Adipocyte (in vitro differentiated cells): Measurements from ENCODE around the gene SP3.

ENCODE experiments used
- DNase-seq: peaks from one replicate; pipeline ENCODE4 v3.0.0-alpha.2; 2015; ENCODE audit warnings: low read depth
- H3K27me3 ChIP-seq: replicated peaks from 2 replicates; pipeline ENCODE4 v1.7.0; 2013; ENCODE audit warnings: mild to moderate bottlenecking, low read length, moderate library complexity; ENCODE audit not compliant: control insufficient read depth, insufficient read depth
- H3K36me3 ChIP-seq: 2 replicates; pipeline ENCODE4 v1.7.0; 2013; ENCODE audit warnings: low read length, mild to moderate bottlenecking, moderate library complexity; ENCODE audit not compliant: control insufficient read depth, insufficient read depth, severe bottlenecking
- H3K4me1 ChIP-seq: 2 replicates; pipeline ENCODE4 v1.7.0; 2013; ENCODE audit warnings: mild to moderate bottlenecking, low read length, moderate library complexity; ENCODE audit not compliant: control insufficient read depth, insufficient read depth
- H3K4me3 ChIP-seq: 2 replicates; pipeline ENCODE4 v1.7.0; 2013; ENCODE audit warnings: mild to moderate bottlenecking, low read length, moderate library complexity
- H3K9ac ChIP-seq: 2 replicates; pipeline ENCODE4 v1.7.0; 2013; ENCODE audit warnings: mild to moderate bottlenecking, low read length, moderate library complexity
- H3K9me3 ChIP-seq: 2 replicates; pipeline ENCODE4 v1.7.0; 2013; ENCODE audit warnings: mild to moderate bottlenecking, low read length, moderate library complexity; ENCODE audit not compliant: control insufficient read depth

The SP3 gene

GRCh38 chr2:173940208-173941020, 24.8 kb downstream of the SP3 start:
- H3K27me3 ChIP-seq = no peaks in the 10 kb centered on the region
- no peaks in the 10 kb centered on the region for H3K9me3 ChIP-seq

DNA sequence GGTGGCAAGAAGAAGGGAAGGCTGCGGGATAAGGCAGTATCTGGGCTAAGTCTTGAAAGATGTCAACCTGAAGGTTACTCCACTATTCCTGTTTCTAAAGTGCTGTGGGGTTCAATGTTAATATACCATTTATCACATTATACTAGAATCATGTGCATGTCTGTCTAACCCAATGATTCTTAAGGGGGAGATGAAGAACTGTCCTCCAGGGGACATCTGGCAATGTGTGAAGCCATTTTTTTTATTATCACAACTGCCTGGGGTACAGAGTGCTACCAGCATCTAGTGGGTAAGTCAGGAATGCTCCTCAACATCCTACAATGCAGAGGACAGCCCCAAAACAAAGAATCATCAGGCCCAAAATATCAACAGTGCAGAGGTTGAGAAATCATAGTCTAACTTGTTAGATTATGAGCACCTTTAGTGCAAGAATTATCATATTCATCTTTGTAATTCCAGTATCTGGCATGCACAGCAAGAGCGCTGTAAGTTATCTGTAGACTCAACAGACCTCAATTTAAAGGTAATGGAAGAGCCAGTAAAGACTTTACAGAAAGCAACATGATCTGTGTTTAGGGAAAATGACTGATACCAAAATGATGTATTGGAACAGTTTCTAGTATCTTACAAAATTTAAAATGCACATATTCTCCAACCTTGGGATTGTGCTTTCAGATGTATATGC, 26.3 kb downstream of the SP3 start:
- DNase-seq = no peak
- Histone ChIP-seq H3K9ac (no peak overlapping the region), H3K4me3 (no peak overlapping the region), H3K9me3 (no peaks in the 10 kb centered on the region), H3K27me3 (no peaks in the 10 kb centered on the region), H3K4me1 (peaks cover 44% of the 10 kb centered on the region), H3K36me3 (no peaks in the 10 kb centered on the region)

More at GRCh38 chr2:173940208-173941020, 24.8 kb downstream of the SP3 start:
- H3K4me3 ChIP-seq = no peak overlapping the region
- peaks cover 39% of the 10 kb centered on the region for H3K4me1 ChIP-seq
- no peaks in the 10 kb centered on the region for H3K36me3 ChIP-seq
- no peak overlapping the region for H3K9ac ChIP-seq
- DNase-seq = no peak

DNA sequence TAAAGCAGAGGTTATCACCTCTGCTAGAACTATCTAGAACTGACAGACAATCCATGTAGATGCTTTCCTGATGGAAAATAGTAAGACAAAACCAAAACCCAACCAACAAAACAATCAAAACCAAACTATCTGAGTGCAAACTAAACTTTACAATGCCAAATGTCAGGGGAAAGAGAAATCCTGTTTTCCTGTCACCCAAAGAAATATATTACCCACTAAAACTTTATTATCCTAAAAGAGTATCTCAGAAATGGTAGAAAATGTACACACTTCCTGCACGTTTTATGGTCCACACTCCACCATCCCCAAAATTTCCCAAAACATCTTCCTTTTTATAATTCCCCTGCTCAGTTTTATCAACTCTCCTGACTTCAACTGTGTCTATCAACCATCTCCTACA, 29.9 kb downstream of the SP3 start:
- Histone ChIP-seq H3K9me3 (no peaks in the 10 kb centered on the region), H3K9ac (no peak overlapping the region)

DNA sequence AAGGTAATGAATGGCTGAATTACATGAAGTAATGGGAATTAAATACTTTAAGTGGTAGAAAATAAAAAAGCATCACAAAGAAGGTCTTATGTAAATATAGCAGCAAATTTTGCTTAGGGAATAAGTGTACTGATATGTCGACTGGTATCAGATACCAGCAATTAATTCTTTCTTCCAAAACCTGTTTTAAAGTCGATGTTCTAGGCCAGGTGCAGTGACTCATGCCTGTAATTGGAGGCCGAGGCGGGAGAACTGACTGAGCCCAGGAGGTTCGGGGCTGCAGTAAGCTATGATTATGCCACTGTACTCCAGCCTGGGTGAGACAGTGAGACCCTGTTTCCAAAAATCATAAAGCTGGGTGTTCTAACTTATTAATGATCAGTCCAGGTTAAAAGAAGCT, 30.3 kb downstream of the SP3 start:
- no peak for DNase-seq
- Histone ChIP-seq H3K27me3 (no peaks in the 10 kb centered on the region), H3K4me3 (no peak overlapping the region), H3K4me1 (peaks cover 21% of the 10 kb centered on the region), H3K9ac (no peak overlapping the region), H3K9me3 (no peaks in the 10 kb centered on the region), H3K36me3 (no peaks in the 10 kb centered on the region)

More for the DNA sequence above, 29.9 kb downstream of the SP3 start:
- Histone ChIP-seq H3K27me3 (no peaks in the 10 kb centered on the region), H3K36me3 (no peaks in the 10 kb centered on the region), H3K4me1 (peaks cover 25% of the 10 kb centered on the region), H3K4me3 (no peak overlapping the region)
- DNase-seq = no peak

DNA sequence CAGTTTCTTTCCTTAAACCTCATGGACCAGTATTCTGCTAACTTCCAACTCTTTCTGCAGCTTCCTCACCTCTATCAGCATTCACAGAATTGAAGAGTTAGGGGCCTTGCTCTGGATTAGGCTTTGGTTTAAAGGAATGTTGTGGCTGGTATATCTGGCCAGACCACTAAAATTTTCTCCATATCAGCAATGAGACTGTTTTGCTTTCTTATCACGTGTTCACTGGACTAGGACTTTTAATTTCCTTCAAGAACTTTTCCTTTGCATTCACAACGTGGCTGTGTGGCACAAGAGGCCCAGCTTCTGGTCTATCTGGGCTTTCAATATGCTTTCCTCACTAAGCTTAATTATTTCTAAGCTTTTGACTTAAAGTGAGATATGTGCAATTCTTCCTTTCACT, 33.4 kb downstream of the SP3 start:
- Histone ChIP-seq H3K27me3 (no peaks in the 10 kb centered on the region), H3K4me3 (no peak overlapping the region), H3K9me3 (no peaks in the 10 kb centered on the region), H3K9ac (no peak overlapping the region), H3K36me3 (no peaks in the 10 kb centered on the region), H3K4me1 (peaks cover 21% of the 10 kb centered on the region)
- no peak for DNase-seq

DNA sequence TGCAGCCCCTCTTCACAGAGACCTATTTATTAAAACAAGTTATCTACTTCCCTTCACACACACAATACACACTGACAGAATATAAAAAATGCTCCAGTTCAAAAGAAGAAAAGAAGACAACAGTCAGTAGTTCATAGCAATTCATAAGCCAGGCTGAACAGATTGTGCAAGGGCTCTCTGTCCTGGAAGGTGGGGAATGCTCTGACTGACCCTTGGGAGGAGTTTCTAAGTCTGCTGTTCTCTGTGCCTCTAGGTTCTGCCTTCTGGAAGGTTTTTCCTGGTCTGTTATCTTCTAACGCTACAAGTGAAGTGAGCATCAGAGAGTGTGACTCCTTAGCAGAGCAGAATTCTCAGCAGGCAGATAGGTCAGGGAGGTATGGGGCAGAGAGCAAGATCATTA, 35.7 kb downstream of the SP3 start:
- Histone ChIP-seq H3K36me3 (no peaks in the 10 kb centered on the region), H3K4me3 (no peak overlapping the region), H3K27me3 (no peaks in the 10 kb centered on the region), H3K9ac (no peak overlapping the region), H3K9me3 (no peaks in the 10 kb centered on the region), H3K4me1 (peaks cover 22% of the 10 kb centered on the region)
- peak; percentile 52 for DNase-seq

- Histone ChIP-seq H3K9ac (no peak overlapping the region), H3K27me3 (no peaks in the 10 kb centered on the region), H3K36me3 (no peaks in the 10 kb centered on the region), H3K9me3 (no peaks in the 10 kb centered on the region), H3K4me3 (no peak overlapping the region), H3K4me1 (peaks cover 38% of the 10 kb centered on the region)
- no peak for DNase-seq
Measured at GRCh38 chr2:173926875-173927274, 38.3 kb downstream of the SP3 start.

DNA sequence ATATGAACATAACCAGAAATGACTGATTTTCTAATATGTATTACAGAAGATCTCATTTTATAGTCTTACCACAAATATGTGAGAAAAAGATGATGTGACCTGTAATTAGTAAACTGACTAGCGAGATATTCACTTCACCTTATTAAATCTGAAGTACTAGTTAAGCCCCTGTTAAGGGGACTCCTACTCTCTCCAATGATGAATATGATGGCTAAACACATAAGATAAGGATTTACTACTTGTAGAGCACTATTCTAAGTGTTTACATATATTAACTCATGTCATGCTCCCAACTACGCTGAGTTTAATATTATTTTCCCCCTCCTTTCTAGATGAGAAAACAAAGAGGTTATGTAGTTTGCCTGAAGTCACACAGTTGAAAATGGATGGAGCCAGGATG, 40.9 kb downstream of the SP3 start:
- Histone ChIP-seq H3K9ac (no peak overlapping the region), H3K4me1 (peaks cover 40% of the 10 kb centered on the region), H3K9me3 (no peaks in the 10 kb centered on the region), H3K27me3 (no peaks in the 10 kb centered on the region), H3K36me3 (no peaks in the 10 kb centered on the region), H3K4me3 (no peak overlapping the region)
- DNase-seq = no peak

DNA sequence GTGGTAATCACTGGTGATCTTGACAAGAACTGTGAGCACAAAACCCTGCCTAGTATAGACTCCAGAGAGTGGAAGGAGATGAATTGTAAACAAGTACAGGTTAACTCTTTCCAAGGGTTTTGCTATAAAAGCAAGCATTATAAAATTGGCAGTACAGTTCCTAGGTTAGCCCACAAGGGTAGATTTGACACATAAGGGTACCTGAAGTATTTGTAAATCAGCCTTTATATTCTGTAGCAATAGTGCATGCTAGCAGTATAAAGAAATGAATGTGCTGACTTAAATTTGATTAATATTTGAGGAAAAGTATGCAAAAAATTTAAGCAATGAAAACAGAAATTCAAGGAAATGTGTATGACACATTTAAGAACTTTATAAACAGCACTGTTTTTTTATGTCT, 42.4 kb downstream of the SP3 start:
- H3K4me1 ChIP-seq = peaks cover 32% of the 10 kb centered on the region
- DNase-seq = peak; percentile 31
- peak overlapping the region; percentile 2 for H3K4me3 ChIP-seq
- no peaks in the 10 kb centered on the region for H3K27me3 ChIP-seq
- H3K9ac ChIP-seq = peak overlapping the region; percentile 23
- no peaks in the 10 kb centered on the region for H3K9me3 ChIP-seq
- peaks cover 9% of the 10 kb centered on the region for H3K36me3 ChIP-seq

- DNase-seq = no peak
- peak overlapping the region; percentile 2 for H3K4me3 ChIP-seq
- H3K4me1 ChIP-seq = peaks cover 32% of the 10 kb centered on the region
- H3K36me3 ChIP-seq = peaks cover 16% of the 10 kb centered on the region
- H3K9me3 ChIP-seq = no peaks in the 10 kb centered on the region
- H3K9ac ChIP-seq = no peak overlapping the region
- H3K27me3 ChIP-seq = no peaks in the 10 kb centered on the region
Measured at GRCh38 chr2:173922068-173922467, 43.1 kb downstream of the SP3 start.

- Histone ChIP-seq H3K36me3 (peaks cover 79% of the 10 kb centered on the region), H3K27me3 (no peaks in the 10 kb centered on the region), H3K4me3 (no peak overlapping the region), H3K4me1 (peaks cover 5% of the 10 kb centered on the region), H3K9me3 (no peaks in the 10 kb centered on the region), H3K9ac (no peak overlapping the region)
- no peak for DNase-seq
Measured at GRCh38 chr2:173914055-173914927, 50.9 kb downstream of the SP3 start.
